CD14-positive monocyte (primary cell): ENCODE measurements around the gene FRAS1. TPM values are rescaled to one million over a fixed set of nuclear protein-coding genes. Genes with fewer than 3 reads are reported as not detected.

Experiments used
- DNase-seq, 3 donors: peaks; one replicate each; pipeline ENCODE4 v3.0.0-alpha.2; 2011 to 2022
- H2AFZ ChIP-seq: 2 replicates; pipeline ENCODE4 v1.6.0; 2012; ENCODE audit warnings: mild to moderate bottlenecking, low read depth, low read length, inconsistent platforms; ENCODE audit not compliant: insufficient read depth, poor library complexity, severe bottlenecking
- H3K27ac ChIP-seq, 2 donors: 1 replicate in 1 of 2; 2 replicates in 1 of 2; pipeline ENCODE4 v1.5.1; 2012 to 2013; ENCODE audit warnings: low read length in 2 of 2, control low read depth in 1 of 2, inconsistent platforms in 1 of 2, low read depth in 1 of 2, mild to moderate bottlenecking in 1 of 2
- H3K27me3 ChIP-seq, 2 donors: one replicate each; pipeline versions ENCODE4 v1.6.0 to v1.6.1; 2011 to 2013; ENCODE audit warnings: low read length in 2 of 2; ENCODE audit not compliant: control insufficient read depth in 2 of 2, insufficient read depth in 2 of 2
- H3K36me3 ChIP-seq, 2 donors: replicated peaks in 1 of 2; 1 replicate in 1 of 2; 2 replicates in 1 of 2; pipeline versions ENCODE4 v1.5.1 to v1.6.1; 2012 to 2013; ENCODE audit warnings: low read length in 2 of 2, control low read depth in 1 of 2, inconsistent platforms in 1 of 2, mild to moderate bottlenecking in 1 of 2; ENCODE audit not compliant: insufficient read depth in 2 of 2, control insufficient read depth in 1 of 2
- H3K4me1 ChIP-seq, 2 donors: 1 replicate in 1 of 2; 2 replicates in 1 of 2; pipeline versions ENCODE4 v1.5.1 to v1.6.1; 2012 to 2013; ENCODE audit warnings: low read length in 2 of 2, control low read depth in 1 of 2, inconsistent platforms in 1 of 2, mild to moderate bottlenecking in 1 of 2, moderate library complexity in 1 of 2; ENCODE audit not compliant: insufficient read depth in 2 of 2, control insufficient read depth in 1 of 2
- H3K4me2 ChIP-seq: replicated peaks from 2 replicates; pipeline ENCODE3; 2012; ENCODE audit warnings: low read length, moderate library complexity, mild to moderate bottlenecking; ENCODE audit not compliant: poor library complexity, severe bottlenecking; ENCODE audit errors: extremely low read depth
- H3K4me3 ChIP-seq, 3 experiments: fragments of 200-600 bp in 1 of 3; sonication (generic) in 1 of 3; replicated peaks in 1 of 3; 1 replicate in 2 of 3; 2 replicates in 1 of 3; pipeline ENCODE4 v1.5.1; 2011 to 2013; ENCODE audit warnings: low read length in 3 of 3, mild to moderate bottlenecking in 3 of 3, control low read depth in 2 of 3, low read depth in 2 of 3, inconsistent platforms in 1 of 3, moderate library complexity in 1 of 3
- H3K79me2 ChIP-seq: 2 replicates; pipeline ENCODE4 v1.6.0; 2012; ENCODE audit warnings: mild to moderate bottlenecking, control low read depth, inconsistent platforms, low read length, moderate library complexity; ENCODE audit not compliant: insufficient read depth
- H3K9ac ChIP-seq: 2 replicates; pipeline ENCODE4 v1.6.0; 2017; ENCODE audit warnings: low read length, mild to moderate bottlenecking; ENCODE audit not compliant: insufficient read depth, poor library complexity, severe bottlenecking
- H3K9me3 ChIP-seq, 2 donors: replicated peaks in 1 of 2; 1 replicate in 1 of 2; 2 replicates in 1 of 2; pipeline versions ENCODE4 v1.5.1 to v1.6.1; 2012 to 2013; ENCODE audit warnings: low read length in 2 of 2, control low read depth in 1 of 2; ENCODE audit not compliant: control insufficient read depth in 1 of 2, insufficient read depth in 1 of 2
- H4K20me1 ChIP-seq: 2 replicates; pipeline ENCODE4 v1.6.0; 2012; ENCODE audit warnings: mild to moderate bottlenecking, low read length, control low read depth, moderate library complexity; ENCODE audit not compliant: insufficient read depth
- H3K27ac Mint-ChIP-seq, 7 donors: one replicate each; pipeline ENCODE4 v1.8.0; 2020; ENCODE audit warnings: mild to moderate bottlenecking in 7 of 7, mixed read lengths in 7 of 7, moderate library complexity in 6 of 7, inconsistent platforms in 2 of 7
- H3K27me3 Mint-ChIP-seq, 3 donors: one replicate each; pipeline ENCODE4 v1.8.0; 2021 to 2022; ENCODE audit warnings: low read depth in 3 of 3, mild to moderate bottlenecking in 3 of 3, mixed read lengths in 3 of 3, moderate library complexity in 3 of 3, inconsistent platforms in 1 of 3
- H3K36me3 Mint-ChIP-seq, 2 donors: one replicate each; pipeline ENCODE4 v1.8.0; 2020; ENCODE audit warnings: mixed read lengths in 2 of 2, inconsistent platforms in 1 of 2, mild to moderate bottlenecking in 1 of 2
- H3K4me1 Mint-ChIP-seq: one replicate; pipeline ENCODE4 v1.8.0; 2020; ENCODE audit warnings: mild to moderate bottlenecking, mixed read lengths
- H3K4me3 Mint-ChIP-seq, 2 donors: one replicate each; pipeline ENCODE4 v1.8.0; 2020; ENCODE audit warnings: mild to moderate bottlenecking in 2 of 2, mixed read lengths in 2 of 2, moderate library complexity in 1 of 2
- H3K9me3 Mint-ChIP-seq, 7 donors: one replicate each; pipeline ENCODE4 v1.8.0; 2020 to 2022; ENCODE audit warnings: mixed read lengths in 7 of 7, mild to moderate bottlenecking in 6 of 7, moderate library complexity in 6 of 7, inconsistent platforms in 2 of 7
- CTCF ChIP-seq: fragments of 200-600 bp; IDR thresholded peaks from one replicate; pipeline ENCODE4 v1.8.0; 2022; ENCODE audit warnings: antibody characterized with exemption, mild to moderate bottlenecking
- WGBS: methylation state at CpG from one replicate; pipeline ENCODE4 v1.1.5; 2013; ENCODE audit warnings: missing lambda C conversion rate; ENCODE audit not compliant: insufficient coverage; 5-methylcytosine and 5-hydroxymethylcytosine counted together
- intact Hi-C, 2 donors: fragments of 100-400 bp; cut with micrococcal nuclease; formaldehyde crosslinking; loops; one replicate each; pipeline versions ENCODE4 v1.15.0 to v1.15.1; 2023
- polyA plus RNA-seq, 3 donors: library from polyadenylated mRNA; depleted of rRNA in 1 of 3; unstranded in 2 of 3; stranded (reverse) in 1 of 3; fragments of 300-500 nt in 2 of 3; fragments of >200 nt in 1 of 3; fragmentation: Illumina TruSeq in 2 of 3; gene quantifications; 1 replicate in 2 of 3; 2 replicates in 1 of 3; pipeline ENCODE4 v1.2.3, GENCODE V29; 2012 to 2021

FRAS1 gene
- polyA plus RNA-seq, 3 donors: not detected

GRCh38 chr4:78568640-78569305 is 511.6 kb downstream of the FRAS1 start:
- TF ChIP-seq CTCF: no peak
- intact Hi-C loops: no loop called here
- WGBS: no CpG with 5 or more reads among the region's 3 CpGs
- Mint-ChIP-seq H3K4me1 (no peaks in the 10 kb centered on the region), H3K27ac (no peak overlapping the region), H3K36me3 (no peaks in the 10 kb centered on the region), H3K9me3 (peaks cover 0 to 3% (median 0%) of the 10 kb centered on the region in 7 donors), H3K27me3 (no peaks in the 10 kb centered on the region), H3K4me3 (no peak overlapping the region)
- no peaks in the 10 kb centered on the region for H3K79me2 ChIP-seq
- H3K4me1 ChIP-seq: no peaks in the 10 kb centered on the region
- no peaks in the 10 kb centered on the region for H3K36me3 ChIP-seq
- H3K9me3 ChIP-seq: no peaks in the 10 kb centered on the region
- H4K20me1 ChIP-seq: no peaks in the 10 kb centered on the region
- DNase-seq: no peak
- no peak overlapping the region for H3K27ac ChIP-seq
- H3K27me3 ChIP-seq: no peaks in the 10 kb centered on the region
- no peak overlapping the region for H3K4me3 ChIP-seq
- H3K4me2 ChIP-seq: no peak overlapping the region
- no peak overlapping the region for H2AFZ ChIP-seq
- no peak overlapping the region for H3K9ac ChIP-seq

GRCh38 chr4:78569306-78569821 is 512.2 kb downstream of the FRAS1 start:
- Mint-ChIP-seq H3K4me1 (no peaks in the 10 kb centered on the region), H3K27me3 (no peaks in the 10 kb centered on the region), H3K36me3 (no peaks in the 10 kb centered on the region), H3K9me3 (peaks cover 0 to 5% (median 0%) of the 10 kb centered on the region in 7 donors), H3K27ac (no peak overlapping the region), H3K4me3 (no peak overlapping the region)
- no peaks in the 10 kb centered on the region for H3K9me3 ChIP-seq
- no peaks in the 10 kb centered on the region for H4K20me1 ChIP-seq
- no peak overlapping the region for H3K9ac ChIP-seq
- no peak overlapping the region for H3K4me3 ChIP-seq
- no peaks in the 10 kb centered on the region for H3K27me3 ChIP-seq
- intact Hi-C loops: no loop called here
- H3K36me3 ChIP-seq: no peaks in the 10 kb centered on the region
- no peak for DNase-seq
- no peak overlapping the region for H2AFZ ChIP-seq
- no peaks in the 10 kb centered on the region for H3K79me2 ChIP-seq
- H3K4me2 ChIP-seq: no peak overlapping the region
- WGBS: 89% methylated on average over 3 of the region's 6 CpGs
- no peaks in the 10 kb centered on the region for H3K4me1 ChIP-seq
- no peak overlapping the region for H3K27ac ChIP-seq
- no peak for TF ChIP-seq CTCF
